Aortic smooth muscle cell (primary cell): ENCODE measurements around the gene OR14A16. TPM values are rescaled to one million over a fixed set of nuclear protein-coding genes. Genes with fewer than 3 reads are reported as not detected.

ENCODE experiments used
- total RNA-seq: library from RNA; depleted of rRNA; stranded (reverse); fragments of >200 nt; gene quantifications from 2 replicates; pipeline ENCODE4 v1.2.3, GENCODE V29; 2014

Gene OR14A16, protein sequence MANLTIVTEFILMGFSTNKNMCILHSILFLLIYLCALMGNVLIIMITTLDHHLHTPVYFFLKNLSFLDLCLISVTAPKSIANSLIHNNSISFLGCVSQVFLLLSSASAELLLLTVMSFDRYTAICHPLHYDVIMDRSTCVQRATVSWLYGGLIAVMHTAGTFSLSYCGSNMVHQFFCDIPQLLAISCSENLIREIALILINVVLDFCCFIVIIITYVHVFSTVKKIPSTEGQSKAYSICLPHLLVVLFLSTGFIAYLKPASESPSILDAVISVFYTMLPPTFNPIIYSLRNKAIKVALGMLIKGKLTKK
- total RNA-seq = not detected in 2 replicates

DNA sequence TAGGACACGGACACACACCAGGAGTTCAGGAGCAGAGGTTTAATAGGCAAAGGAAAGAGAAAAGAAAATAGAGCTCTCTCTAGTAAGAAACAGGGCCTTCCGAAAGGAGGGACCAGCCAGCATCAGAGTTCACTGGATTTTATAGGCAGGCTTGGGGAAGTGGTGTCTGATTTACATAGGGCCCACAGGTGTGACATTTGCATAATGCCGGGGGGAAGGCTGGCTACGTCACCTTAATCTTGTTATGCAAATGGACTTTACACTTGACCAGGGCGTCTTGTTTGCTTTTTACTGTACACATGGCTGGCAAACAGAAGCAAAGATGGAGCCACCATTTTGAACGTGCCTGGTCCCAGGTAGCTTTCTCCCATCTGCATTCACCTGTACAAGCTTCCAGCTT, at the start of gene OR14A16:
Gene OR14A16 (minus strand): TSS at position 97 of the 400 bp plus-strand sequence. CDS start 8,390 bp downstream, outside the sequence.

DNA sequence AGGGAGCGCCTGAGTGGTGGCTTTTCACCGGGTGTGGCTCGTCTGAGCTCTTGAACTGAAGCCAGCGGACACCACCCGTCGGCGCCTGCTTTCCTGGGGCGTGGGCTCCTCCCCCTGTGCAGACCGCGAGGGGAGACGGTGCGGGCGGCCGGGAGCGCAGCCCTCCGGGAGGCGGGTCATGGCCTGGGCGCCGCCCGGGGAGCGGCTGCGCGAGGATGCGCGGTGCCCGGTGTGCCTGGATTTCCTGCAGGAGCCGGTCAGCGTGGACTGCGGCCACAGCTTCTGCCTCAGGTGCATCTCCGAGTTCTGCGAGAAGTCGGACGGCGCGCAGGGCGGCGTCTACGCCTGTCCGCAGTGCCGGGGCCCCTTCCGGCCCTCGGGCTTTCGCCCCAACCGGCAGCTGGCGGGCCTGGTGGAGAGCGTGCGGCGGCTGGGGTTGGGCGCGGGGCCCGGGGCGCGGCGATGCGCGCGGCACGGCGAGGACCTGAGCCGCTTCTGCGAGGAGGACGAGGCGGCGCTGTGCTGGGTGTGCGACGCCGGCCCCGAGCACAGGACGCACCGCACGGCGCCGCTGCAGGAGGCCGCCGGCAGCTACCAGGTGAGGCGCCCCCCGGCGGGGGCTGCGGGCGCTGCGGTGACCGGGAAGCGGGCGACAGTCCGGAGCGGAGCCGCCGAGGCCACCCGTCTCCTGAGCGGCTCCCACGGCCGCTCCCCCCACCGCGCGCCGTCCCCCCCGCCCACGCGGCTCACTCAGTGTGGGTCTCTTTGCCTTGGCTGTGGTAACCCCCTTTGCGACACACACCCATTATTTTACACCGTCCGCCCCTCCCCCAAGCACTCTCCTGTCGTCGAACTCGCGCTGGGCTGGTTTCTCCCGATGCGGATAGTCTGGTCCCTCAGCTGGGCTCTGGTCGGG, 33.4 kb upstream of the OR14A16 start, which contains the start of gene TRIM58:
Gene TRIM58 (plus strand): TSS at position 119 of the 916 bp plus-strand sequence. CDS start 60 bp downstream, at position 179.

GRCh38 chr1:247841796-247842195, 17.9 kb upstream of the OR14A16 start, which contains the start of gene OR11L1:
Gene OR11L1, minus strand, starts transcription at chr1:247841896. Its CDS starts 0 bp downstream, at chr1:247841896.

Other genes with a start within 250 kb of the OR14A16 start
- gene OR2G2, start 235.8 kb downstream of the OR14A16 start, total RNA-seq = not detected in 2 replicates
- 0.12 TPM in 1 of 2 replicates, not detected in the other for gene OR2G3, start 218.5 kb downstream of the OR14A16 start, total RNA-seq
- not detected in 2 replicates for gene OR13G1, start 144.4 kb downstream of the OR14A16 start, total RNA-seq
- not detected in 2 replicates for gene OR6F1, start 107.5 kb downstream of the OR14A16 start, total RNA-seq
- not detected in 2 replicates for gene OR14K1, start 85.5 kb downstream of the OR14A16 start, total RNA-seq
- gene OR14A2, start 76.0 kb downstream of the OR14A16 start, total RNA-seq = not detected in 2 replicates
- gene OR1C1, start 63.6 kb downstream of the OR14A16 start, total RNA-seq = not detected in 2 replicates
- gene OR11L1, start 17.8 kb upstream of the OR14A16 start, total RNA-seq = not detected in 2 replicates
- gene TRIM58, start 33.1 kb upstream of the OR14A16 start, total RNA-seq = 0.06 and 0.53 TPM in 2 replicates
- 0.26 TPM in 1 of 2 replicates, not detected in the other for gene OR2W3, start 71.5 kb upstream of the OR14A16 start, total RNA-seq
- not detected in 2 replicates for gene OR2T8, start 96.1 kb upstream of the OR14A16 start, total RNA-seq
- gene OR2AJ1, start 100.8 kb upstream of the OR14A16 start, total RNA-seq = not detected in 2 replicates
- gene OR2L8, start 124.7 kb upstream of the OR14A16 start, total RNA-seq = not detected in 2 replicates
- gene OR2AK2, start 141.1 kb upstream of the OR14A16 start, total RNA-seq = not detected in 2 replicates
- gene OR2L5, start 189.5 kb upstream of the OR14A16 start, total RNA-seq = not detected in 2 replicates
- under 0.01 TPM in 2 replicates for gene OR2L2, start 206.0 kb upstream of the OR14A16 start, total RNA-seq
- gene OR2L3, start 222.7 kb upstream of the OR14A16 start, total RNA-seq = not detected in 2 replicates